Suprapubic skin (tissue), 3 donors: ENCODE data around the gene AKAP12.

Experiments used
- CTCF ChIP-seq, 2 donors: fragments of 200-600 bp in 1 of 2; fragments of 450-650 bp in 1 of 2; sonication (generic) in 1 of 2; IDR thresholded peaks; one replicate each; pipeline ENCODE4 v1.5.1; 2016 to 2019; ENCODE audit warnings: antibody characterized with exemption in 2 of 2, mild to moderate bottlenecking in 1 of 2, moderate library complexity in 1 of 2
- POLR2A ChIP-seq, 2 donors: fragments of 450-650 bp; IDR thresholded peaks; one replicate each; pipeline ENCODE4 v1.6.1; 2017; ENCODE audit warnings: antibody characterized with exemption in 2 of 2, mild to moderate bottlenecking in 2 of 2, moderate library complexity in 2 of 2

GRCh38 chr6:151313066-151313491 lies 73.3 kb downstream of the AKAP12 start:
- TF ChIP-seq CTCF (IDR thresholded peaks at IDR 0.05) (no peak), POLR2A (IDR thresholded peaks at IDR 0.05) (no peak)
